ENCODE data around the gene SLC44A4.
"Not testable (repeated sequence)": the region's sequence is repeated elsewhere in the genome, so short reads cannot be mapped to it uniquely, and the experiment has no call there.

The SLC44A4 gene

GRCh38 chr6:31851980-31852718, 26.6 kb downstream of the SLC44A4 start:
- DNase-seq: not testable (repeated sequence)

DNA sequence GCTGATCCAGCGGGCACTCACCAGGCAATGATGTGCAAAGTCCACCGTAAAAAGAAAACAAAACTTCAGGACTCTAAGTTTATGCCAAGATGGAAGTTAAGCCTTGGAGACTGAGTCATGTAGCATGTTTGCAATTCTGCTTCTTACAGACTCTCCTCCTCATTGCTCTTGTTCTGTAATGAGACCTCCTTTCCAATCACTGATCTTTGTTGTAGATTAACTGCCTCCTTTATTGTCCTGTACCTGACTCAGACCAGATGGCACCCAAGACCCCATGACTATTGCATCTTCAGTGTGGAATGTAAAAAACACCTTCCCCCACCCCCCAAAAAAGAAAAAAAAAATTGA, 27.3 kb downstream of the SLC44A4 start:
- no peak for DNase-seq

DNA sequence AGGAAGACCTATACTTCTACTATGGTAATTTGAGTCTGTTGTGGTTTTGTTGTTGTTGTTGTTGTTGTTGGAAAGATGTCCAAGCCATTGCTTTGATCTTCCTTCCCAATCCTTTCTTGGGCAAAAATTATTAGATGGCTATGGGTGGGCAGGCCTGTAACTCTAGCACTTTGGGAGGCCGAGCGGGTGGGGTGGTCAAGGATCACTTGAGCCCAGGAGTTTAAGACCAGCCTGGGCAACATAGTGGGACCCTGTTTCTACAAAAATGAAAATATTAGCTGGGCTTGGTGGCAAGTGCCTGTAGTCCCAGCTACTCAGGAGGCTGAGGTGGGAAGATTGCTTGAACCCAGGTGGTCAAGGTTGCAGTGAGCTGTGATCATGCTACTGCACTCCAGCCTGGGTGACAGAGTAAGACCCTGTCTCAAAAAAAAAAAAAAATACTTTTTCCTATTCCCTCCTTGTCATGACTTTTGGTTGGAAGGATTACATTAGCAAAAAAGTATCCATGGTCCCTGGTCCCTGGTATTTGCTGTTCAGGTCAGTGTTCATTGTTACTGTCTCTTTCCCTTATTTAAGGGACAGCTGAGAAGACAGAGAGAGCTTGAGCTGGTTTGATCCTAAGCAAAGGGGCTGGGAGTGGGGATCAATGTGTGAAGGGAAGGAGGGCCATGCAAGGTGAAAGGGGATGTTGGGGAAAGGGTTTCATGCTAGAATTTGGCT, 27.9 kb downstream of the SLC44A4 start:
- no peak for DNase-seq

DNA sequence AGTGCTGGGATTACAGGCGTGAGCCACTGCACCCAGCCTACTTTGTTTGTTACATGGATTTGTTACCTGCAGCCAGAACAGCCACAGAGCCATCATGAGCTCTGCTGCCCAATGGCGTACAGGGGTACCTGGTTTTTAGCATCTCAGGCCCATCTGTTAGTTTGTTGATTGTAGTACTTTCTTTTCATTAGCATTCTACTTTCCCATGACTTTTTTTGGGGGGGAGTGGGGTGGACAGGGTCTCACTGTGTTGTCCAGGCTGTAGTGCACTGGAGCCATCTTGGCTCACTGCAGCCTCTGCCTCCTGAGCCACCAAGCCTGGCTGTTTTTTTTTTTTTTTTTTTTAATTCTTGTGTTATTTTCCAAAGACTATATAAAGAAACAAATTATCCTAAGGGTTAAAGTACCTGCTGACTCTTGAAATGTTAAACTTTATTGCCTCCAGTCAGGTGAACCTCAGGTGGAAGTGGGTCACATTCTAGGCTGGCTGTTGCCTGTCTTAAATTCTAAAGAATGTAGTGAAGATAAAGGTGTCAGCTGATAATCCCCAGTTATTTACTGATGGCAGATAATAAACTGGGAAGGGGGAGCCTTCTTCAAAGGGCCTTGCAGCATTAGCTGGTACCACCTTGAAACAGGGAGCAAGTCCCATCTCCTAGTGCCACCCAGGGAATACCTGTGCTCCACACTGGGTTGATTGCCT, 31.4 kb downstream of the SLC44A4 start:
- no peak for DNase-seq

GRCh38 chr6:31844507-31844906, 34.3 kb downstream of the SLC44A4 start:
- no peak for DNase-seq

- no peak for DNase-seq
Measured at GRCh38 chr6:31842053-31842452, 36.7 kb downstream of the SLC44A4 start.

DNA sequence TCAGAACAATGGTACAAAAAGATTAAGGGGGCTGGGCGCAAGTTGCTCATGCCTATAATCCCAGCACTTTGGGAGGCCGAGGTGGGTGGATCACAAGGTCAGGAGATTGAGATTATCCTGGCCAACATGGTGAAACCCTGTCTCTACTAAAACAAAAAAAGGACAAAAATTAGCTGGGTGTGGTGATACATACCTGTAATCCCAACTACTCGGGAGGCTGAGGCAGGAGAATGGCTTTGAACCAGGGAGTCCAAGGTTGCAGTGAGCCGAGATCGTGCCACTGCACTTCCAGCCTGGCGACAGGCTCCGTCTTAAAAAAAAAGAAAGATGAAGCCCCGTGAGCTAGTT, 39.0 kb downstream of the SLC44A4 start:
- DNase-seq: not testable (repeated sequence)

GRCh38 chr6:31838968-31839367, 39.8 kb downstream of the SLC44A4 start:
- no peak for DNase-seq

DNA sequence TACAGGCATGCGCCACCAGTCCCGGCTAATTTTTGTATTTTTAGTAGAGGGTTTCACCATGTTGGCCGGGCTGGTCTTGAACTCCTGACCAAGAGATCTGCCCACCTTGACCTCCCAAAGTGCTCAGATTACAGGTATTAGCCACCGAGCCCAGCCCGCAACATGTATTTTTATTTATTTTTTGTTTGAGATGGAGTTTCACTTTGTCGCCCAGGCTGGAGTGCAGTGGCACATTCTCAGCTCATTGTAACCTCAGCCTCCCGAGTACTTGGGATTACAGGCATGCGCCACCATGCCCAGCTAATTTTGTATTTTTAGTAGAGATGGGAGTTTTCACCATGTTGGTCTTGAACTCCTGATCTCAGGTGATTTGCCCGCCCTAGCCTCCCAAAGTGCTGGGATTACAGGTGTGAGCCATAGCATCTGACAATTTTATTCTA, 40.7 kb downstream of the SLC44A4 start:
- not testable (repeated sequence) for DNase-seq

- no peak for DNase-seq
Measured at GRCh38 chr6:31837369-31838113, 41.3 kb downstream of the SLC44A4 start.

DNA sequence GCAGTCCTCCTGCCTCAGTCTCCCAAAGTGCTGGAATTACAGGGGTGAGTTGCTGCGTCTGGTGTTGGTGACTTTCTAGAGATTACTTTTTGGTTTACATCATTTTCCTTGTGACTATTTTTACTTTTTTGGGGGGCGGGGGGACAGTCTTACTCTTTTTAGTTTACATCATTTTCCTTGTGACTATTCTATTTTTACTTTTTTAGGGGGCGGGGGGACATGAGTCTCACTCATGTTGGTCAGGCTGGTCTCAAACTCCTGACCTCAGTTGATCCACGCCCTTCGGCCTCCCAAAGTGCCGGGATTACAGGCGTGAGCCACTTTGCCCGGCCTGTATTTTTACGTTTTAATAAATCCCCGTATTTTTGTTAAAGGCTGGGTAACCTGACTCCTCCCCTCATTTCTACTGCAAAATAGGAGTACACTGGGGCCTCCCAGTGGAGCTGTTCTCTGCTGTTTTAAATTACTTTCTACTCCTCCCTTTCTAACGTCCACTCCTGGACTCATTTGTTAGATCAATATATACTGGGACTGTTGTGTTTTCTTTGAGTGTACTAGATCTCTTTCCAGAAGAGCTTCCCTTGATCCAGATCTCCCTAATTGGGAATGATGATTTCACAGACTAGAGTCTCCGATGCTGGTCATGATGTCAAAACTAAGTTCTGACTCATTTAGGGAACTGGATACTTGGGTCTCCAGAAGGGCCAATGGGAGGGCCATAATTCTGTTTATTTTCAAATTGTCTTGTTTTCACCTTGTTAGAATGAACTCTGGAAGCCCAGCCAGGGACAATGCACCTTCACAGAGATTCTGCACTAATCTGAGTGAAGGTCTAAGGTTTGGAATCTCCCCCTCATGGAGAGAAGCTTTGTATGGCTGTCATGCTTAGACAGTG, 42.1 kb downstream of the SLC44A4 start:
- no peak for DNase-seq

GRCh38 chr6:31836047-31836473, 42.7 kb downstream of the SLC44A4 start:
- DNase-seq: peak; percentile 25

DNA sequence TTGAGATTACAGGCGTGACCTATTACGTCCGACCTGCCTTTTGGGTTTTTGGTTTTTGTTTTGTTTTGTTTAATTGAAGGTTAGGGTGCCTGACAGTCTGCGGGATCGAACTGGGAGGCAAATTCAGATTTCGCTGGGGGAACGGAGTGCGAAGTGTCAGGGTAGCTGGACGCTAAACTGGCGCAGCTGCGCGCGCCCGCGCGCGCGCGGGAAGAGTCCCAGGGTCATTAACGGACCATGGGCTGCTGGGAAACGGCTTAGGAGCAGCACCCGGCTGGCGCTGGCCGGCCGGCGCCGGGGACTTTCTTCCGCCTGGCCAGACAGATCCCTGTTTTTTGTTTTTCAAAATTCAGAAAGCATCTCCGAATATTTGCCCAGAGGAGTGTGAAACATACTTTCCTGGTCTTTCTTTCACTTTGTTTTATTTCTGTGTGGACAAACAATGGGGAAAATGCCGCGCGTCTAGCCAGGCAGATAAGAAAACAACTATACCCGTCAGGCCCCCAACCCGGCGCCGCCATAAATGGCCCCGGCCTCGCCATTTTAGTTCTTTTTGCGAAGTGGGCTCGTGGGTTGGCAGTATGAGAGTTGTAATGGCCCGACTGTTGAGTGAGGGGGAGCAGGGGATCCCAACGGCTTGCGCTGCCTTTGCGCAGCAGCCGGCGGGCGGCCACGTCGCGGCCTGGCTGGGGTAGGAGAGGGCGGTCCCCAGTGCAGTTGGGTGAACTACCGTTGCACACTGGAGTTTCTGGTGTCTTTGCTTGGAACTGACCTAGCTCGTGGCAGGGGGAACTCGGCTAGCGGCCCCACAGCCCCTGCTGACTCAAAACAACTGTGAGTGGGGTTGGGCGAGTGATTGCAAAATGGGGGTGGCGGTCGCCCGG, 44.2 kb downstream of the SLC44A4 start:
- peak; percentile 96 for DNase-seq

DNA sequence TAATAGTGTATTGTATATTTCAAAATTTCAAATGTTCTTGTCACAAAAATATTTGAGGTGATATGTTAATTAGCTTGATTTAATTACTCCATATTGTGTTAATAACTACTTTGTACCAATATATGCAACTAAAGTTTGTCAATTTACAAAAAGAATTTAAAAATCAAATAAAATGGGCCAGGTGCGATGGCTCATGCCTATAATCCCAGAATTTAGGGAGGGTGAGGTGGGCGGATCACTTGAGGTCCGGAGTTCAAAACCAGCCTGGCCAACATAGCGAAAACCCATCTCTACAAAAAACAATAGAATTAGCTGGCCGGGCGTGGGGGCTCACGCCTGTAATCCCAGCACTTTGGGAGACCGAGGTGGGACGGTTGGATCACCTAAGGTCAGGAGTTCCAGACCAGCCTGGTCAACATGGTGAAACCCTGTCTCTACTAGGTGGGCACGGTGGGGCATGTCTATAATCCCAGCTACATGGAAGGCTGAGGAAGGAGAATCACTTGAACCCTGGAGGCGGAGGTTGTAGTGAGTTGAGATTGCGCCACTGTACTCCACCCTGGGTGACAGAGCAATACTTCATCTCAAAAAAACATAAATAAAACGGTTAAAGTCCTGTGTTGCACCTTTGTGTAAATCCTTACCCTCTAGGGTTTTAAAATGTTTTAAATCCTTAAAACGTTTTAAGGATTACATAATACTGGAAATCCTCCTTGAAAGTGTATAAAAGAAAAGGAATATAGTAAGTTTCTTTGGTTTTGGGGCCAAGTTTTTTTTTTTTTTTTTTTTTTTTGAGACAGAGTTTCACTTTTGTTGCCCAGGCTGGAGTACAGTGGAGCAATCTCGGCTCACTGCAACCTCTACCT, 47.2 kb downstream of the SLC44A4 start:
- DNase-seq: no peak

GRCh38 chr6:31830886-31831335, 47.9 kb downstream of the SLC44A4 start:
- DNase-seq: peak; percentile 21

GRCh38 chr6:31829633-31830283, 49.0 kb downstream of the SLC44A4 start:
- DNase-seq: peak; percentile 89

DNA sequence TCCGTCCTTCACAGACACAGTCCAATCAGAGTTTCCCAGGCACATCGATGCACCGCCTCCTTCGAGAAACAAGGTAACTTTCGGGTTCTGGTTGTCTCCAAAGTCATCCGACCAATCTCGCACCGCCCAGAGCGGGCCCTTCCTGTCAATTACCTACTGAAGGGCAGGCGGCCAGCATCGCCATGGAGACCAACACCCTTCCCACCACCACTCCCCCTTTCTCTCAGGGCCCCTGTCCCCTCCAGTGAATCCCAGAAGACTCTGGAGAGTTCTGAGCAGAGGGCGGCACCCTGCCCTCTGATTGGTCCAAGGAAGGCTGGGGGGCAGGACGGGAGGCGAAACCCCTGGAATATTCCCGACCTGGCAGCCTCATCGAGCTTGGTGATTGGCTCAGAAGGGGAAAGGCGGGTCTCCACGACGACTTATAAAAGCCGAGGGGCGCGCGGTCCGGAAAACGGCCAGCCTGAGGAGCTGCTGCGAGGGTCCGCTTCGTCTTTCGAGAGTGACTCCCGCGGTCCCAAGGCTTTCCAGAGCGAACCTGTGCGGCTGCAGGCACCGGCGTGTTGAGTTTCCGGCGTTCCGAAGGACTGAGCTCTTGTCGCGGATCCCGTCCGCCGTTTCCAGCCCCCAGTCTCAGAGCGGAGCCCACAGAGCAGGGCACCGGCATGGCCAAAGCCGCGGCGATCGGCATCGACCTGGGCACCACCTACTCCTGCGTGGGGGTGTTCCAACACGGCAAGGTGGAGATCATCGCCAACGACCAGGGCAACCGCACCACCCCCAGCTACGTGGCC, 51.3 kb downstream of the SLC44A4 start, which contains the start of gene HSPA1B:
Gene HSPA1B (plus strand): TSS at position 453 of the 794 bp plus-strand sequence. CDS start 213 bp downstream, at position 666.
- DNase-seq: peak; percentile 100

GRCh38 chr6:31826793-31827285, 52.0 kb downstream of the SLC44A4 start:
- no peak for DNase-seq
